HG03460 (cell line): Measurements from ENCODE around the gene C2CD2.

Experiments
- ATAC-seq: cut with Tn5 transposase; IDR thresholded peaks from one replicate; pipeline ENCODE4 v1.9.1; 2021; ENCODE audit not compliant: unreplicated experiment

C2CD2 gene

DNA sequence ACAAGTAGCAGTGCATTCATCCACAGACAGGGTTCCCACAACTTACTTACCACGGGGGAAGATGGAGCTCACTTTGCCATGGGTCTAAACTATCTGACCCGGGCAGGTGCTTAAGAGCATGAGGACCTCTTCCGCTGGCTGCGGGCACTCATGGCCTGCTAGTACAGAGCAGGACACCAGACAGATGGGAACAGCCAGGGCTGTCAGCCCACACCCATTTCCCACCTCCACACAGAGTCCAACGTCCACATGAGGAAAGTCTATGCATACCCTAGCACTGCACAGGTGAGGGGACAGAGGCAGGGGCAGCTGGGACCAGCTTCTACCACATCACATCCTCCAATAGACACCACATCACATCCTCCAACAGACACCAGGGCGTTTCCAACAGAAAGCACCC, 38.9 kb downstream of the C2CD2 start:
- ATAC-seq = no peak

DNA sequence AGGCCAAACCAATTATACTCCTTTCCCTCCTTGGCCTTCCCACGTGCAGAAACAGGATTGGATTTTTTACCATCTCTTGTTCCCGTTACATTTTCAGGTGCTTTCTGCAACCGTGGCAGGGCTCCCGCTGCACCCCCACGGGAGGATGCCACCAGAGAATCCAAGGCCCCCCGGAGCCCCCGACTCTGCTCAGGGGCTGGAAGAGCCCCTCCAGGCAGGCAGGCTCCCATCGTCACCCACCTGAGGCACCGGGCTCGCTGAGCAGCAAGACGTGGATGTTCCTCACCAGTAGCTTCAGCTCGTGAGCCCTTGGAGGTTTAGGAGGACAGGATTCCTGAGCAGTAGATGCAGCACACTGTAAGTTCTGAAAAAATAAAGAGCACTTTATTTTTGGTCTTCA, 39.5 kb downstream of the C2CD2 start:
- ATAC-seq = no peak

DNA sequence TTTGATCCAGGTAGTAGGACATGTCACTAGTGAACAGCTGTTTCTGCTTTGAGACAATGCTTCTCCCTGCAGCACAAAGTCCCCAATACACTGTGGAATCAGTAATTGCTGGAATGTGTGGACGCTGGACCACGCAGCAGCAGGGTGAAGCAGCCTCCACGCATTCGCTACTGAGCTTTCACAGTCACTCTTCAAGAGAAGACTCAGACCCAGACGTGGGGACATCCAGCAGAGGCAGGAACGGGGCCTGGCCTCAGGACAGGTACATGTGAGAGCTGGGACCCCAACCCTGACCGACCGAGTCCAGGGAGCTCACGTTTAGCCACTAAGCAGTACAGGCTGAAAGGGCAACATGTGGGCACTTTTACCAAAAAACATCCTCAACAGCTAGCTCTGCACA, 40.6 kb downstream of the C2CD2 start:
- no peak for ATAC-seq

DNA sequence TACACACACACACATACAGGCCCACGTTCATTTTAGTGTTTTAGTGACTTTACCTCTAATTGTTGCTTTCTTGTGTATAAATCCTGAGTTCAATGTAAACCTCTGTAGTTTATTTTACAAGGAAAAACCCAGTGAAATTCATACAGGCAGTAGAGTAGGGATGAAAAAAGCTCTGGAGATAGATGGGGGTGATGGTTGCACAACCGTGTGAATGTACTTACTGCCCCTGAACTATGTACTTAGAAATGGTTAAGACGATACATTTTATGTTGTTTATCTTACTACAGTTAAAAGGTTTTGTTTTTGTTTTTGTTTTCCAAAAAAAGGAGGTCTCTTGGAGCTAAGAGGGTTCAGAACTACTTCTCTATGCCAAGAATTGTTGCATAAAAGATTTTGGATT, 45.0 kb downstream of the C2CD2 start:
- ATAC-seq = no peak

GRCh38 chr21:41907496-41908258, 46.1 kb downstream of the C2CD2 start:
- no peak for ATAC-seq

DNA sequence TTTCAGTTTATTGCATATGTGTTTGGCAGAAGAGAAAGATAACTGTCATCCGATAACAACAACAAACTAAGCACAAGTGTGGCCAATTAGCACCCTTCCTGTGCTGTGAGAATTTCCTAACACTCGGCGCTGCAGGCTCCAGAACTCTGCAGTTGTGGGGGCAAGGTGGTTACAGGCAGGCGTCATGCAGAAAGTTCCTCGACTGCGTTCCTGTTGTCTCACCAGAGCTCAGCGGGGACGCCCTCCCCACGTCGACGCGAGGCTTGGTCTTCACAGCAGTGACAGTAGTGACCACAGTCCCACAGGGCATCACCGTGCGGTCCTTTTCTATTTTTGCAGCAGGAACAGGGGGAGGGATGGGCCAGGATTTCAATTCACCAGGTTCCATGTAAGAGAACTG, 47.0 kb downstream of the C2CD2 start:
- ATAC-seq = no peak

- no peak for ATAC-seq
Measured at GRCh38 chr21:41903559-41904351, 50.1 kb downstream of the C2CD2 start.

- no peak for ATAC-seq
Measured at GRCh38 chr21:41902946-41903345, 50.9 kb downstream of the C2CD2 start.

DNA sequence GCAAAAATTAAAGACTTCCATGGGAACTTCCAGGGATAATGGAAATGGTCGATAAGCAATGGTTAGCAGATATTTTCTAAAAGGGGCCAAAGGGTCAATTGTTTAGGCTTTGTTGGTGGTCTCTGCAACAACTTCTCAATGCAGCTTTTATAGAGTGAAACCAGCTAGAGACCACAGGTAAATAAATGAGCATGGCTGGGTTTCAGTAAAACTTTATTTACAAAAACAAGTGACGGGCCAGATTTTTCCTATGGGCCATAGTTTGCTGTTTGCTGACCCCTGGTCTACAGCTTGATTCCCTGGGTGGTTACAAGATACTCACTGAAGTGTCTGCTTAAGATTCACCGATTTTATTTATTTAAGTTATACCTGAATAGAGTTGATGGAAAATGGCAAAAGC, 52.0 kb downstream of the C2CD2 start:
- ATAC-seq = no peak

GRCh38 chr21:41901099-41901498, 52.7 kb downstream of the C2CD2 start:
- ATAC-seq = no peak

DNA sequence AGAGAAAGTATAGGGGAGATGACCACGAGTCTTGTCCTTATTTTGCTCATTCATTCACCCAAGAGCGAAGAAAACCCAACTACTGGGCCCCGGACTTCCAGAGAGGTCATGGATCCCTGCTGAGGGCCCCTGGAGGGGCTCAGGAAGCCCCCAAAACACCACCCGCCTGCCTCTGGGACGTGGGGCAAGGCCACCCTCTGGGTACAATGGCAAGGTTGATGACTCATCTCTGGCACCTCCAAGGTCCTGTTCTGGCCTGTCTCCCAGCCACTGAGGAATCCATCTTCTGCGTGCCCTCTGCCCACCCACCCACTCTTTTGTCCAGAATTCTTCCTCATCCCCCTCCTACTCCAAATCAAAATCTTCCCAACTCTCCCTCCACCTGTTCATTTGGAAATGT, 53.4 kb downstream of the C2CD2 start:
- ATAC-seq = no peak

DNA sequence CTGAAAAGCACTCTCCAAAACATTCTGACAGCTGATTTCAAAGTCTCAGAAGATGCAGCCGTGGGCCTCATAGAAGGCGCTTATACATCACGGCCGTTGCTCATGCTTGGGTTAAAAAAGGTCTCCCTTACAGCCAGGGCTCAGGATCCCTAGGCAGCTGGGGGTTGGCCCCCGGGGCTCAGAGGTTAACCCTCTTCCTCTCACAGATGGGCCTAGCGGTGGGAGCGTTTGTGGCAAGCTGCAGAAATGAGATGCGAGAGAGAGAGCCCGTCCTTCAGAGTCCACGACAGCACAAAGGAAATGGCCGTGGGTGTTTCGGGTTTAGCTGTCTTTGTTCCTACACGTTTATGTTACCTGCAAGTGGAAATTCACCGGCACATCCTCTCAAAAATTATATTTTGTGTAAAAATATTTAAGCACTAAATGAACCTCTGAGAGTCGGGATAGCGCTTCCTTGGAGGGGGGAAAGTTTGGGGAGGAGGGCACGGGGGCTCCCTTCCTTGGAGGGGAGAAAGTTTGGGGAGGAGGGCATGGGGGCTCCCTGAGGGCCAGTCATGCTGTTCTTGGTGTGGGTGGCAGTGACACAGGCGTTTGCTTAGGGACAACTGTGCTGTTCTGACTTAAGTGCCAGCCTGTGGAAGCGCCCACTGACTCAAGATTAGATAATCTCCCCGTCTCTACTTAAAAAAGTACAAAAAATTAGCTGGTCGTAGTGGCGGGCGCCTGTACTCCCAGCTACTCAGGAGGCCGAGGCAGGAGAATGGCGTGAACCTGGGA, 54.2 kb downstream of the C2CD2 start:
- ATAC-seq = no peak

DNA sequence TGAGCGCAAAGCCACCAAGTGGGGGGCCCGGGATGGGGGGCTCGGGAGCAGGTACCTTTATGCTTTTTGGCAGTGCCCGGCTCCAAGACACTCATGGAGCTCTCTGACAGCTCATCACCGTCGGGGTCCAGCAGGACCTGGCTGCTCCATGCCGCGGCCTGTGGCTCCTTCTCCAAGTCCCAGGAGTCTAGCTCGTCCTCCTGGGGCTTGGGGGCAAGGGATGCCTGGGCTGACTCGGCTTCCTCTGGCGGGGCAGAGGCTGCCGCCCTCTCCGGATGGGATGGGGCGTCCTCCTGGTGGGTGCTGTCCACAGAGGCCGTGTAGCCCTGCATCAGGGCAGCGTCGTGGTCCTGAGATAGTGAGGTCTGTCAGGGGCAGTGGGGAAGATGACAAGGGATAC, 54.8 kb downstream of the C2CD2 start:
- ATAC-seq = no peak

GRCh38 chr21:41897700-41898099, 56.1 kb downstream of the C2CD2 start:
- ATAC-seq = no peak

- no peak for ATAC-seq
Measured at GRCh38 chr21:41897047-41897669, 56.7 kb downstream of the C2CD2 start.

GRCh38 chr21:41895643-41896493, 58.0 kb downstream of the C2CD2 start:
- ATAC-seq = no peak

DNA sequence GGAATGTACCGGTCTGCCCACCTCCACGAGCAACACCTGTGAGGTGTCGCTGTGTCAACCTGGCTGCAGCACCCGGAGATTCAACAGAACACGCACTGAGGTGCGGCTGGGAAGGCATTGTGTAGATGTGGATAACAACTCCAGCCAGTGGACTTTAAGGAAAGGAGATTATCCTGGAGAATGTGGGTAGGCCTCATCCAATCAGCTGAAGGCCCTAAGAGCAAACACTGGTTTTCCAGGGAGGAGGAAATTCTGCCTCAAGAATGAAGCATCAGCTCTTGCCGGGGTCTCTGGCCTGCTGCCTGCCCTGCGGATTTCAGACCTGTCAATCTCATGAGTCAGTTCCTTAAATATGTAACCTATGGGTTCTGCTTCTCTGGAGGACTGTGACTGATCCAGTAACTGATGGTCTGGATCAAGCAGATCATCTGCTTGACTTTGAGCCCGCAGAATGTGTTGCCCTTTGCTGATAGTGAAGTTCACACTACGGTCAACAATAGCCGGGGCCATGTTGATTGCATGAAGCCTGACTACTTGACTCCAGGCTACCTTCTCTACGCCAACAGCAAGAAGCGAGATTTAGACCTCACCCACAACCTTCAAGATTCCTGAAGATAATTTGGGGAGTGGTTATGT, 58.8 kb downstream of the C2CD2 start:
- ATAC-seq = no peak

- no peak for ATAC-seq
Measured at GRCh38 chr21:41894511-41894910, 59.3 kb downstream of the C2CD2 start.

GRCh38 chr21:41892726-41893125, 61.1 kb downstream of the C2CD2 start:
- ATAC-seq = no peak

GRCh38 chr21:41891132-41891531, 62.7 kb downstream of the C2CD2 start:
- ATAC-seq = no peak
